ENCODE results near the gene ZNF281. TPM values are rescaled to one million over a fixed set of nuclear protein-coding genes. Genes with fewer than 3 reads are reported as not detected.
"Not testable (repeated sequence)": the region's sequence is repeated elsewhere in the genome, so short reads cannot be mapped to it uniquely, and the experiment has no call there.

Gene ZNF281
- total RNA-seq, 2 donors from 2014 or later = 21.9 to 28.7 TPM

DNA sequence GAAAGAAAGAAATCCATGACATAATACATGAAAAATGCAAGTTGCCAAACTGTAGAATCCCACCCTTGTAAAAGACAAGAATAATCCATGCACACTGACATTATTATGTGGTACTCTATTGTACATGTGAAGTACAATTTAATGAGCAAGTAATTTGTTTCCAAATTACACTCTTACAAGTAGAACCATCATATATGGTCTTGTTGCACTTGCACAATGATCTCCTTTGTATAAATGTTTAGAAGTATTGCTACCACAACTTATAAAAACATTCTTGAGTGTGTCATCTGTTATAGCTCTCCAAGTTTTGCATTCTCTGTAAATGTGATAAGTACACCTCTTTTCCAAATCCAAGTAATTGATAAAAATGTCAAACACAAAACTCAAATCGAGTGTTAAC lies 29.1 kb upstream of the ZNF281 start:
- H3K9me3 ChIP-seq (ENCODE audit: control insufficient read depth, low read length, poor library complexity, severe bottlenecking) = no peaks in the 10 kb centered on the region
- Mint-ChIP-seq H3K4me3 (no peak overlapping the region), H3K27ac (no peak overlapping the region), H3K36me3 (ENCODE audit: low read depth) (no peaks in the 10 kb centered on the region), H3K4me1 (peaks cover 12% of the 10 kb centered on the region), H3K27me3 (no peaks in the 10 kb centered on the region)
- DNase-seq (no peak), ATAC-seq (no peak)

DNA sequence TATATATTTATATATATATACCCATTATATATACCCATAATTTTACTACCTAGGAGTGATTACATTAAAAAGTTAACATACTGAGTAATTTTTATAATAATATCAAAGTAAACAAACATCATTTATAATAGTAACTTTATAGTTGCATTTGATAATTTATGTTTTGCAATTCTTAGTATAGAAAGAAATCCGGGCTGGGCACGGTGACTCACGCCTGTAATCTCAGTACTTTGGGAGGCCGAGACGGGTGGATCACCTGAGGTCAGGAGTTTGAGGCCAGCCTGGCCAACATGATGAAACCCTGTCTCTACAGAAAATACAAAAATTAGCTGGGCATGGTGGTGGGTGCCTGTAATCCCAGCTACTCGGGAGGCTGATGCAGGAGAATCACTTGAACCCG lies 28.6 kb upstream of the ZNF281 start:
- H3K27ac Mint-ChIP-seq; DNase-seq; ATAC-seq; H3K36me3 Mint-ChIP-seq (ENCODE audit: low read depth); H3K9me3 ChIP-seq (ENCODE audit: control insufficient read depth, low read length, poor library complexity, severe bottlenecking); H3K27me3 Mint-ChIP-seq: not testable (repeated sequence)
- Mint-ChIP-seq H3K4me1 (peaks cover 12% of the 10 kb centered on the region), H3K4me3 (peak overlapping the region; percentile 86)

DNA sequence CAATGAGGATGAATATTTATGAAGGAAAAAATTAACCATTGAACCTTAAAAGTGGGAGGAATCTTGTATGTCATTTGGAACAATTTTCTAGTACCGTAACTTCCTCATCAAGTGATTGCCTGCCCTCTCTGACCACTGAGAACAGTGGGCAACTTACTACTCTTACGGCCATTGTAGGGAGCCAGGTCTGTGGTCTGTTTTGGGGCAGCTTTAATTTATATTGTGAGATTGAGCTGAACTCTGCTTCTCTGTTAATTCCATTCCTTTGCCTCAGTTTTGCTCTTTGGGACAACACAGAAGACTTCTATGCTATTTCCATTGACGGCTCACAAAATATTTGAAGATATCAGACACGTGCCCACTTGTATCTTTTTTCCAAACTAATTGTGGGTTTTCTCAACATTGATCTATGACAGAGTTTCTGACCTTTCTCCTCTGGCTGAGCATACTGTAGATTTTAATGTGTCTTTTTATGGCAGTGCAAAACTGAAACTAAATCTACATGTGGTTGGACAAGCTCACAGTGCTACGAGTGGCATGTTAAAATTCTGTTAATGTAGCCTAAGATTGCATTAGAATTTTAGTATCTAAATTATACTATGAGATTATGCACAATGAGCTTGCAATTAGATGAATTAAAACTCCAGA lies 27.8 kb upstream of the ZNF281 start:
- H3K9me3 ChIP-seq (ENCODE audit: control insufficient read depth, low read length, poor library complexity, severe bottlenecking) = no peaks in the 10 kb centered on the region
- peak overlapping the region; percentile 84 for H3K27ac Mint-ChIP-seq
- no peak for DNase-seq
- peak overlapping the region; percentile 86 for H3K4me3 Mint-ChIP-seq
- H3K27me3 Mint-ChIP-seq = peaks cover 4% of the 10 kb centered on the region
- peak; percentile 67 for ATAC-seq
- H3K4me1 Mint-ChIP-seq = peaks cover 12% of the 10 kb centered on the region
- H3K36me3 Mint-ChIP-seq (ENCODE audit: low read depth) = no peaks in the 10 kb centered on the region

DNA sequence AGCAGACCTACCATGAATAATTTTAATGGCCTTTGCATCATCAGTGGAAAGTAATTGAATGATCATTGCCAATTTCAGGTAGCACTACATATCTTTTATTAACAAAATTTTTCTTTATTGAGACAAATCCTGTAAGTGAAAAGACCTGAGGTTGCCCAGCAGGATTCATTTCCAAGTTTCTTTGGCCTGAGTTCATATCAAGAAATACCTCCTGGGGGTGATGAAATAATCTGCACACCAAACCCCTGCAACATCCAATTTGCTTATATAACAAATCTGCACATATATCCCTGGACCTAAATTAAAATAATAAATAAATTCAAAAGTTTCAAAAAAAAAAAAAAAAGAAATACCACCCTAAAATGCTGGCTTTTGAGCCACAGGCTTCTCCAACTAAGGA lies 27.3 kb upstream of the ZNF281 start:
- ATAC-seq (no peak), DNase-seq (no peak)
- Mint-ChIP-seq H3K36me3 (ENCODE audit: low read depth) (no peaks in the 10 kb centered on the region), H3K4me1 (peaks cover 12% of the 10 kb centered on the region), H3K27ac (peak overlapping the region; percentile 84), H3K27me3 (peaks cover 6% of the 10 kb centered on the region), H3K4me3 (peak overlapping the region; percentile 86)
- H3K9me3 ChIP-seq (ENCODE audit: control insufficient read depth, low read length, poor library complexity, severe bottlenecking) = no peaks in the 10 kb centered on the region

- no peak for ATAC-seq
These were observed 26.6 kb upstream of the ZNF281 start for GRCh38 chr1:200436436-200436835.

GRCh38 chr1:200435200-200435780 lies 25.5 kb upstream of the ZNF281 start:
- H3K4me3 Mint-ChIP-seq = no peak overlapping the region
- peaks cover 6% of the 10 kb centered on the region for H3K27me3 Mint-ChIP-seq
- ATAC-seq (no peak), DNase-seq (no peak)
- H3K4me1 Mint-ChIP-seq = peaks cover 12% of the 10 kb centered on the region
- no peaks in the 10 kb centered on the region for H3K9me3 ChIP-seq (ENCODE audit: control insufficient read depth, low read length, poor library complexity, severe bottlenecking)
- no peaks in the 10 kb centered on the region for H3K36me3 Mint-ChIP-seq (ENCODE audit: low read depth)
- H3K27ac Mint-ChIP-seq = no peak overlapping the region

More at GRCh38 chr1:200436436-200436835, 26.6 kb upstream of the ZNF281 start:
- no peaks in the 10 kb centered on the region for H3K9me3 ChIP-seq (ENCODE audit: control insufficient read depth, low read length, poor library complexity, severe bottlenecking)
- H3K27me3 Mint-ChIP-seq = peaks cover 6% of the 10 kb centered on the region
- H3K36me3 Mint-ChIP-seq (ENCODE audit: low read depth) = no peaks in the 10 kb centered on the region
- no peak for DNase-seq
- peaks cover 12% of the 10 kb centered on the region for H3K4me1 Mint-ChIP-seq
- no peak overlapping the region for H3K4me3 Mint-ChIP-seq
- H3K27ac Mint-ChIP-seq = no peak overlapping the region

DNA sequence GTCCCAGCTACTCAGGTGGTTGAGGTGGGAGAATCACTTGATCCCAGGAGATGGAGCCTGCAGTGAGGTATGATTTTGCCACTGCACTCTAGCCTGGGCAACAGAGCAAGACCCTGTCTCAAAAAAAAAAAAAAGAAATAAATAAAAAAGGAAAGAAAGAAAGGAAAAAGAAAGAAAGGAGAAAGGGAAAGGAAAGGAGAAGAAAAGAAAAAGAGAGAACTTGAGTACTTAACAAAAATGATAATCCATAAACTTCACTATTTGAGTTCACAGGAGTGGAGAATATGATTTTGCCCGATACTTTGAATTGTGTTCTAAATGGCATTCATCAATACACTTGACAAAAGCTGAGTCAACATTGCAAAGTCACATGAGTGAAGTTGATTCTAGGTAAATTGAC lies 23.8 kb upstream of the ZNF281 start:
- H3K9me3 ChIP-seq (ENCODE audit: control insufficient read depth, low read length, poor library complexity, severe bottlenecking) = no peaks in the 10 kb centered on the region
- DNase-seq = no peak
- no peak overlapping the region for H3K4me3 Mint-ChIP-seq
- peaks cover 6% of the 10 kb centered on the region for H3K4me1 Mint-ChIP-seq
- ATAC-seq = no peak
- H3K27ac Mint-ChIP-seq = no peak overlapping the region
- H3K36me3 Mint-ChIP-seq (ENCODE audit: low read depth) = no peaks in the 10 kb centered on the region
- H3K27me3 Mint-ChIP-seq = peaks cover 6% of the 10 kb centered on the region

- DNase-seq (no peak), ATAC-seq (no peak)
- H3K4me1 Mint-ChIP-seq = peaks cover 5% of the 10 kb centered on the region
- H3K27ac Mint-ChIP-seq = no peak overlapping the region
- no peak overlapping the region for H3K4me3 Mint-ChIP-seq
- H3K9me3 ChIP-seq (ENCODE audit: control insufficient read depth, low read length, poor library complexity, severe bottlenecking) = no peaks in the 10 kb centered on the region
- peaks cover 6% of the 10 kb centered on the region for H3K27me3 Mint-ChIP-seq
- no peaks in the 10 kb centered on the region for H3K36me3 Mint-ChIP-seq (ENCODE audit: low read depth)
These were observed 22.8 kb upstream of the ZNF281 start for GRCh38 chr1:200432586-200432985.

DNA sequence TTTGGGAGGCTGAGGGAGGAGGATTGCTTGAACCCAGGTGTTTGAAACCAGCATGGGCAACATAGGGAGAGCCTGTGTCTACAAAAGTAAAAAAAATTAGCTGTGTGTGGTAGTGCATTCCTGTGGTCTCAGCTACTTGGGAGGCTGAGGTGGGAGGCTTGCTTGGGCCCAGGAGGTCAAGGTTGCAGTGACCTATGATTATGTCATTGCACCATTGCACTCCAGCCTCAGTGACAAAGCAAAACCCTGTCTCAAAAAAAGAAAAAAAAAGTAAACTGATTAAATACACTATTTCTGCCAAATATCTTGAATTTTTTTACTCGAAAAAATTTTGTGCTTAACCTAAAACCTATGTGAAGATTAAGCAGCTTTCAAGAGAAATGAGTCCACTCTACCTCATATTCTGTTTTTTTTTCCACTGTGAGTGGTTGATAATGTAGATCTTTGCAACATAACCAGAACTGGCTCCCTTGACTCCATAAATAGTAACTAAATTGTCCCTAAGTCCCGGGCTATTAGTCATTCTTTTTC lies 19.4 kb upstream of the ZNF281 start:
- Mint-ChIP-seq H3K27ac (no peak overlapping the region), H3K4me3 (no peak overlapping the region), H3K27me3 (peaks cover 6% of the 10 kb centered on the region), H3K36me3 (ENCODE audit: low read depth) (no peaks in the 10 kb centered on the region), H3K4me1 (peaks cover 3% of the 10 kb centered on the region)
- no peaks in the 10 kb centered on the region for H3K9me3 ChIP-seq (ENCODE audit: control insufficient read depth, low read length, poor library complexity, severe bottlenecking)
- ATAC-seq = no peak
- DNase-seq = no peak

DNA sequence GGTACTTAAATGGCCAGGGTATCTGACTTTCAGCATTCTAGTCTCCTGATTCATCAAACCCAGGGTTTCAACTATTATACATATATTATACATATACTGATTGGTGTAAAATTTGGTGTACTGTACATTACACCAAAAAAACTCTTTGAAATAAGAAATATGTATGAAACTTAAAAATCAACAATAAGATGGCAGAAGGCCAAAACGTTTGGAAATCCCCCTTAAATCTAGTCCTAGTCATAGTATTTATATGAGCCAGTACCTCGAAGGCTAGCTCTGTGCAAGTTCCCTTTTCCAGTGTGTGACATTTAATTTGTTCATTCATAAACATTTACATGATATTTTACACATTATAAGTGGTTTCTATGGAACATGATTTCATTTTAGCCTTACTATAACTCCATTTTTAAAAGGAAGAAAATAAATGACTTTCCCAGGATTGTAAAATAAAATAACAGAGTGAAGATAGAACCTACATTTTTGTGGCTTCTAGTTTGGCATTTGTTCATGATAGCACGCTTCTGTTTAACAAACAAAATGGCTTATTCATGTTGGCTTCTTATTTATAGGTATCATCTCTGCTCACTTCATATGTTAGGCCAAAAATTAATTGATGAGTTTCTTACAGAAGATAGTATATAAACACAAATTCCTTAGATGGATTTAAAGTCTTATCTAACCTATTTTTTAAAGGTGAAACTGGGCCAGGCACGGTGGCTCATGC lies 18.8 kb upstream of the ZNF281 start:
- ATAC-seq = no peak

DNA sequence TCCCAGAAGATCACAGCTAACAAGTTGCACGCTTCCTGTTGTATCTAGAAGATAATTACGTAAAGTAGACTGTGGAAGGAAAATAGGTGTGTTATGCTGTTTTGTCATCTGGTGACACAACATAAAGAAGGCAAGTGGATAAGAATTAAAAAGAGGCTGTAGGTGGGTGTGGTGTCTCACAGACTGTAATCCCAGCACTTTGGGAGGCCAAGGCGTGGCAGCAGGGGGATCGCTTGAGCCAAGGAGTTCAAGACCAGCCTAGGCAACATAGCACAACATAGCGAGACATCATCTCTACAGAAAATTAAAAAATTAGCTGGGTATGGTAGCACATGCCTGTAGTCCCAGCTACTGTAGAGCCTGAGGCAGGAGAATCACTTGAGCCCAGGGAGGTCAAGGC lies 17.9 kb upstream of the ZNF281 start:
- Mint-ChIP-seq H3K4me3 (no peak overlapping the region), H3K27me3 (peaks cover 2% of the 10 kb centered on the region), H3K36me3 (ENCODE audit: low read depth) (no peaks in the 10 kb centered on the region), H3K27ac (no peak overlapping the region), H3K4me1 (peaks cover 3% of the 10 kb centered on the region)
- ATAC-seq (no peak), DNase-seq (no peak)
- no peaks in the 10 kb centered on the region for H3K9me3 ChIP-seq (ENCODE audit: control insufficient read depth, low read length, poor library complexity, severe bottlenecking)

More for the DNA sequence above, 18.8 kb upstream of the ZNF281 start:
- no peaks in the 10 kb centered on the region for H3K9me3 ChIP-seq (ENCODE audit: control insufficient read depth, low read length, poor library complexity, severe bottlenecking)
- peaks cover 3% of the 10 kb centered on the region for H3K4me1 Mint-ChIP-seq
- no peaks in the 10 kb centered on the region for H3K36me3 Mint-ChIP-seq (ENCODE audit: low read depth)
- no peak overlapping the region for H3K27ac Mint-ChIP-seq
- peaks cover 6% of the 10 kb centered on the region for H3K27me3 Mint-ChIP-seq
- no peak for DNase-seq
- H3K4me3 Mint-ChIP-seq = no peak overlapping the region

GRCh38 chr1:200426196-200426595 lies 16.4 kb upstream of the ZNF281 start:
- ATAC-seq = no peak
- Mint-ChIP-seq H3K27ac (no peak overlapping the region), H3K4me1 (peaks cover 5% of the 10 kb centered on the region), H3K36me3 (ENCODE audit: low read depth) (no peaks in the 10 kb centered on the region), H3K27me3 (no peaks in the 10 kb centered on the region), H3K4me3 (no peak overlapping the region)
- DNase-seq = no peak
- H3K9me3 ChIP-seq (ENCODE audit: control insufficient read depth, low read length, poor library complexity, severe bottlenecking) = no peaks in the 10 kb centered on the region

- Mint-ChIP-seq H3K4me1 (peaks cover 5% of the 10 kb centered on the region), H3K27me3 (no peaks in the 10 kb centered on the region)
- no peaks in the 10 kb centered on the region for H3K9me3 ChIP-seq (ENCODE audit: control insufficient read depth, low read length, poor library complexity, severe bottlenecking)
These were observed 13.4 kb upstream of the ZNF281 start for GRCh38 chr1:200423235-200423634.

More at GRCh38 chr1:200423235-200423634, 13.4 kb upstream of the ZNF281 start:
- H3K36me3 Mint-ChIP-seq (ENCODE audit: low read depth) = no peaks in the 10 kb centered on the region
- DNase-seq = no peak
- no peak for ATAC-seq
- H3K4me3 Mint-ChIP-seq = no peak overlapping the region
- H3K27ac Mint-ChIP-seq = no peak overlapping the region

All from T-helper 17 cell (primary cell).